ENCODE data around the gene IL1RAPL2.
"Not testable (repeated sequence)": the region's sequence is repeated elsewhere in the genome, so short reads cannot be mapped to it uniquely, and the experiment has no call there.

The IL1RAPL2 gene

GRCh38 chrX:105109936-105110335 is 543.9 kb downstream of the IL1RAPL2 start:
- H3K9me3 ChIP-seq (ENCODE audit: insufficient read depth, low read length): no peaks in the 10 kb centered on the region
- H3K27me3 ChIP-seq (ENCODE audit: insufficient read depth, insufficient read length): no peaks in the 10 kb centered on the region
- H3K4me3 ChIP-seq (ENCODE audit: insufficient read length, low read depth): no peak overlapping the region
- no peaks in the 10 kb centered on the region for H3K36me3 ChIP-seq (ENCODE audit: insufficient read depth, insufficient read length, low read length)
- DNase-seq (ENCODE audit: low read depth, low spot score): no peak
- no peaks in the 10 kb centered on the region for H3K4me1 ChIP-seq (ENCODE audit: insufficient read depth, insufficient read length)
- TF ChIP-seq YY1 (IDR thresholded peaks at IDR 0.05; ENCODE audit: insufficient read depth, insufficient read length) (no peak), ZNF274 (IDR thresholded peaks at IDR 0.05; ENCODE audit: low read depth, low read length) (no peak), SUZ12 (IDR thresholded peaks at IDR 0.05; ENCODE audit: extremely low read depth, insufficient read depth, insufficient read length) (no peak)
- H3K9ac ChIP-seq (ENCODE audit: insufficient read length, low read depth): no peak overlapping the region

GRCh38 chrX:105114554-105115130 is 548.6 kb downstream of the IL1RAPL2 start:
- DNase-seq (ENCODE audit: low read depth, low spot score): no peak
- Histone ChIP-seq H3K27me3 (ENCODE audit: insufficient read depth, insufficient read length) (no peaks in the 10 kb centered on the region), H3K4me1 (ENCODE audit: insufficient read depth, insufficient read length) (no peaks in the 10 kb centered on the region), H3K9me3 (ENCODE audit: insufficient read depth, low read length) (no peaks in the 10 kb centered on the region), H3K4me3 (ENCODE audit: insufficient read length, low read depth) (no peak overlapping the region), H3K36me3 (ENCODE audit: insufficient read depth, insufficient read length, low read length) (no peaks in the 10 kb centered on the region), H3K9ac (ENCODE audit: insufficient read length, low read depth) (no peak overlapping the region)
- TF ChIP-seq ZNF274 (IDR thresholded peaks at IDR 0.05; ENCODE audit: low read depth, low read length) (no peak), SUZ12 (IDR thresholded peaks at IDR 0.05; ENCODE audit: extremely low read depth, insufficient read depth, insufficient read length) (no peak), YY1 (IDR thresholded peaks at IDR 0.05; ENCODE audit: insufficient read depth, insufficient read length) (no peak)

- not testable (repeated sequence) for H3K27me3 ChIP-seq (ENCODE audit: insufficient read depth, insufficient read length); H3K9ac ChIP-seq (ENCODE audit: insufficient read length, low read depth); H3K36me3 ChIP-seq (ENCODE audit: insufficient read depth, insufficient read length, low read length); H3K9me3 ChIP-seq (ENCODE audit: insufficient read depth, low read length); DNase-seq (ENCODE audit: low read depth, low spot score); H3K4me3 ChIP-seq (ENCODE audit: insufficient read length, low read depth); H3K4me1 ChIP-seq (ENCODE audit: insufficient read depth, insufficient read length)
These were observed 549.8 kb downstream of the IL1RAPL2 start for GRCh38 chrX:105115596-105116320.

- TF ChIP-seq SUZ12 (IDR thresholded peaks at IDR 0.05; ENCODE audit: extremely low read depth, insufficient read depth, insufficient read length) (no peak), ZNF274 (IDR thresholded peaks at IDR 0.05; ENCODE audit: low read depth, low read length) (no peak), YY1 (IDR thresholded peaks at IDR 0.05; ENCODE audit: insufficient read depth, insufficient read length) (no peak)
- Histone ChIP-seq H3K27me3 (ENCODE audit: insufficient read depth, insufficient read length) (no peaks in the 10 kb centered on the region), H3K4me1 (ENCODE audit: insufficient read depth, insufficient read length) (no peaks in the 10 kb centered on the region), H3K9ac (ENCODE audit: insufficient read length, low read depth) (no peak overlapping the region), H3K36me3 (ENCODE audit: insufficient read depth, insufficient read length, low read length) (no peaks in the 10 kb centered on the region), H3K9me3 (ENCODE audit: insufficient read depth, low read length) (no peaks in the 10 kb centered on the region), H3K4me3 (ENCODE audit: insufficient read length, low read depth) (no peak overlapping the region)
- no peak for DNase-seq (ENCODE audit: low read depth, low spot score)
These were observed 550.5 kb downstream of the IL1RAPL2 start for GRCh38 chrX:105116486-105116885.

GRCh38 chrX:105117621-105118020 is 551.6 kb downstream of the IL1RAPL2 start:
- no peak for TF ChIP-seq SUZ12 (IDR thresholded peaks at IDR 0.05; ENCODE audit: extremely low read depth, insufficient read depth, insufficient read length)
- TF ChIP-seq ZNF274 (IDR thresholded peaks at IDR 0.05; ENCODE audit: low read depth, low read length): no peak
- TF ChIP-seq YY1 (IDR thresholded peaks at IDR 0.05; ENCODE audit: insufficient read depth, insufficient read length): no peak
- Histone ChIP-seq H3K36me3 (ENCODE audit: insufficient read depth, insufficient read length, low read length) (no peaks in the 10 kb centered on the region), H3K4me1 (ENCODE audit: insufficient read depth, insufficient read length) (no peaks in the 10 kb centered on the region), H3K9me3 (ENCODE audit: insufficient read depth, low read length) (no peaks in the 10 kb centered on the region), H3K4me3 (ENCODE audit: insufficient read length, low read depth) (no peak overlapping the region), H3K9ac (ENCODE audit: insufficient read length, low read depth) (no peak overlapping the region), H3K27me3 (ENCODE audit: insufficient read depth, insufficient read length) (no peaks in the 10 kb centered on the region)
- no peak for DNase-seq (ENCODE audit: low read depth, low spot score)

GRCh38 chrX:105120463-105120862 is 554.5 kb downstream of the IL1RAPL2 start:
- DNase-seq (ENCODE audit: low read depth, low spot score): no peak

GRCh38 chrX:105121186-105121585 is 555.2 kb downstream of the IL1RAPL2 start:
- DNase-seq (ENCODE audit: low read depth, low spot score): no peak
- H3K9ac ChIP-seq (ENCODE audit: insufficient read length, low read depth): no peak overlapping the region
- H3K4me3 ChIP-seq (ENCODE audit: insufficient read length, low read depth): no peak overlapping the region
- H3K36me3 ChIP-seq (ENCODE audit: insufficient read depth, insufficient read length, low read length): no peaks in the 10 kb centered on the region
- TF ChIP-seq SUZ12 (IDR thresholded peaks at IDR 0.05; ENCODE audit: extremely low read depth, insufficient read depth, insufficient read length) (no peak), YY1 (IDR thresholded peaks at IDR 0.05; ENCODE audit: insufficient read depth, insufficient read length) (no peak), ZNF274 (IDR thresholded peaks at IDR 0.05; ENCODE audit: low read depth, low read length) (no peak)
- no peaks in the 10 kb centered on the region for H3K27me3 ChIP-seq (ENCODE audit: insufficient read depth, insufficient read length)
- H3K4me1 ChIP-seq (ENCODE audit: insufficient read depth, insufficient read length): no peaks in the 10 kb centered on the region
- H3K9me3 ChIP-seq (ENCODE audit: insufficient read depth, low read length): no peaks in the 10 kb centered on the region

More at GRCh38 chrX:105120463-105120862, 554.5 kb downstream of the IL1RAPL2 start:
- H3K27me3 ChIP-seq (ENCODE audit: insufficient read depth, insufficient read length): no peaks in the 10 kb centered on the region
- no peak overlapping the region for H3K9ac ChIP-seq (ENCODE audit: insufficient read length, low read depth)
- no peaks in the 10 kb centered on the region for H3K4me1 ChIP-seq (ENCODE audit: insufficient read depth, insufficient read length)
- no peaks in the 10 kb centered on the region for H3K9me3 ChIP-seq (ENCODE audit: insufficient read depth, low read length)
- no peak for TF ChIP-seq YY1 (IDR thresholded peaks at IDR 0.05; ENCODE audit: insufficient read depth, insufficient read length)
- no peak for TF ChIP-seq ZNF274 (IDR thresholded peaks at IDR 0.05; ENCODE audit: low read depth, low read length)
- no peak for TF ChIP-seq SUZ12 (IDR thresholded peaks at IDR 0.05; ENCODE audit: extremely low read depth, insufficient read depth, insufficient read length)
- H3K36me3 ChIP-seq (ENCODE audit: insufficient read depth, insufficient read length, low read length): no peaks in the 10 kb centered on the region
- no peak overlapping the region for H3K4me3 ChIP-seq (ENCODE audit: insufficient read length, low read depth)

All from NT2/D1 (cell line).